Subcutaneous adipose tissue (tissue), 4 donors: ENCODE data around the gene SNX9. TPM values are rescaled to one million over a fixed set of nuclear protein-coding genes. Genes with fewer than 3 reads are reported as not detected.

ENCODE experiments used
- CTCF ChIP-seq: fragments of 450-650 bp; IDR thresholded peaks from one replicate; pipeline ENCODE4 v1.5.1; 2016; ENCODE audit warnings: low read depth, mild to moderate bottlenecking, control low read depth, antibody characterized with exemption, moderate library complexity
- total RNA-seq, 4 donors: library from RNA; depleted of rRNA; stranded (reverse); fragments of >200 nt; gene quantifications; one replicate each; pipeline ENCODE4 v1.1.0, GENCODE V29; 2016

SNX9 gene
- total RNA-seq, 4 donors from 2014 or later: 80.6 to 113 (median 94.1) TPM

GRCh38 chr6:157806131-157806855, 16.8 kb upstream of the SNX9 start:
- no peak for TF ChIP-seq CTCF

DNA sequence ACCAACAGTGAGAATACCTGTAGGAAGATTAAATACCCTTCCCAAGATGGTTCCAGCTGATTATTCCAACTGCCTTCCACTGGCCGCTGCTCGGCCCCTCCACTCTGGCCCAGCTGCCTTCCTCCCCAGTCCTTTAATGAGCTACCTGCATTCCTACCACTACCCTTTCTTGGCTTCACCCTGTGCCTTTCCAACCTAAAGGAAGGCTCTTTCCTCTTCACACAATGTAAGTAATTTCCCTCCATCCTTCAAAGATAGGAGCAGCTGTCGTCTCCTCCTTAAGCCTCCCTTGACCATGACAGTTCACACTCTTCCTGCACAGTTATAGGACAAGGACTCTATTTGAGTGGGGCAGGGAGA, 16.2 kb upstream of the SNX9 start:
- TF ChIP-seq CTCF: no peak

DNA sequence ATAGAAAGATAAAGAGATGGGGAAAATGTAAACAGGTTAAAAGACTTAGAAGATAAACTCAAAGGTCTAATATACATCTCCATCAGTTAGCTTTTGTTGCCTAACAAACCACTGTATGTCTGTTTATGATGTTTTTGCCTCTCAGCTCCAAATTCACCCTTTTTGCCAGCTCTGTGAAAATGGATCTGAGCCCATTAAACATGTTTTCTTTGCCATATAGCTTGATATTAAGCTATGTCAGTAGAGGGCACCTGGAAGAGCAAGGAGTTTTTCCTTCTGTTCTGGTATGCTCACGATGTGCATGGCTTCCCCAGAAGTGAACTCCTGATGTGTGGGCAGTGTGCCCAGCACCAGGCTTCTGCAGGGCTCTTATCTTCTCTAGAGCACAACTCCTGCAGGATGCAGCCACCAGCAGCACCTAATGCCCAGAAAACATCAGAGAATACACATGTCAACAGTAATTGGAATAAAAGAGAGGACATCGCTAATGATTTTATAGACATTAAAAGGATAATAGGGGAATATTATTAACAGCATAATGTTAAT, 14.6 kb upstream of the SNX9 start:
- no peak for TF ChIP-seq CTCF

GRCh38 chr6:157809613-157810012, 13.4 kb upstream of the SNX9 start:
- TF ChIP-seq CTCF: no peak

DNA sequence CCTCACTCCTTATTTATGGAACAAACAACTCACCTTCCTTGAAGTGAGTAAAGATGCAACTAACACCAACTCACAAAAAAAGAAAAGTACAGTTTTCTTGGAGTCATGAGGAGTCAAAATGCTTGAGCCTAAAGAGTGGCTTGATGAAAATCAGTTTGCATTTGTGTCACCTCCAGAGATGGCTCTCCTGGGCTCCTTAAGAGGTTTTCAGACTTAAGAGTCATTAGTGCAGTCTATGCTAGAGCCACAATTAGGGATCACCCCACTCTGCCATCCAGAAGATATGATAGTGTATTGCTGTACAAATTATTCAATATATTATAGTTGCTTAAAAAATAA, 11.9 kb upstream of the SNX9 start:
- no peak for TF ChIP-seq CTCF

- TF ChIP-seq CTCF: no peak
Measured at GRCh38 chr6:157811476-157812173, 11.4 kb upstream of the SNX9 start.

DNA sequence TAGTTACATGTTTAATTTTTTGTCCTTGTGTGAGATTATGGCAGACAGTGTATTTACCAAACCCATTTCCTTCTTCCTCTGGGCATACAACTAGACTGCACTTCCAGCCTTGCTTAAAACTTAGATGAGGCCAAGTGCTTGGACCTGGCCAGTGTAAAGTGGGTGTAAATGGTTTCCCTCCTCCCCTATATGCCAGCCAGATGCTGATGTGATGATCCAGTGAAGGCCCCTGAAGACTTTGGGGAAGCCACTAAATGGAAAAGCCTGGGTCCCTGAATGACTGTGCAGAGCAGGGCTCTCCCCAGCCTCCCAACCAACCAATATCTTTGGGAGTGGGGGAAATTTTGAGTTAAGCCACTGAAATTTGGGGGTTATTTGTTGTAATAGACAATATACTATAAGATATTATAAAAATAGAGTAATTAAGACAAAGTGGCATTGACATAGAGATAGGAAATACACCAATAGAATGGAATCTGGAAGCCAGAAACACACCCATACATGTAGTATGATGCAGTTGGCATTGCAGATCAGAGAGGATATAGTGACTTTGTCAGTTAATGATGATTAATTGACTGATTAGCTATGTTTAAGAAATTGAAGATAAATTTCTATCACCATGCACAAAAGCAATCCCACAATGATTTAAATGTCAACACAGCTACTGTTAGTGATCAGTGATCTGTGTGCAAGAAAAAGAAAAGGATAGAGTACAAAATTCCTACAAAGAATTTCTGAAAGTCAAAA, 10.4 kb upstream of the SNX9 start:
- no peak for TF ChIP-seq CTCF
